Germinal center (tissue), 1 donor: ENCODE results near the gene DMRT2.
A peak's percentile ranks its signal among the peaks of the same experiment; 100 is the strongest.

Source experiments
- DNase-seq: peaks from one replicate; pipeline ENCODE4 v3.0.0; 2012; ENCODE audit warnings: mixed read lengths, low spot score

The DMRT2 gene

GRCh38 chr9:1050125-1050895, at the start of gene DMRT2:
Gene DMRT2, plus strand, starts transcription at chr9:1050357. Its CDS starts 1,257 bp downstream, at chr9:1051614.
- peak; percentile 87 for DNase-seq

DNA sequence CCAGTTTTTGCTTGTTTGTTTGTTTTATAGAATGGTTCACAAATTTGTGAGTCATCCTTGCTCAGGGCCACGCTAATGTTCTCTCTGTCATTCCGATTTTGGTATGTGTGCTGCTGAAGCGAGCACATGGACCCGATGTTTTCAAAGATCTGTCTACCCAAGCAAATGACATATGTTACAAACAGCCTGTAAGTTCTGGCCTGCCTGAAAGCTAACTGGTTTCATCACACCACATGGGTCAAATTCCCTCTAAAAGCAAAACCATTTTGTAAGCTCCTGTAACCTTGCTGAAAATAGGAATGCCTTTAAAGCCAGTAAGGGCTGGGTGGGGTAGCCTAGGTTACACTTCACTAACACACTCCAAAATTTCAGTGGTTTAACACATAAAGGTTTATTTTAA, 48.3 kb upstream of the DMRT2 start:
- DNase-seq, result no peak

DNA sequence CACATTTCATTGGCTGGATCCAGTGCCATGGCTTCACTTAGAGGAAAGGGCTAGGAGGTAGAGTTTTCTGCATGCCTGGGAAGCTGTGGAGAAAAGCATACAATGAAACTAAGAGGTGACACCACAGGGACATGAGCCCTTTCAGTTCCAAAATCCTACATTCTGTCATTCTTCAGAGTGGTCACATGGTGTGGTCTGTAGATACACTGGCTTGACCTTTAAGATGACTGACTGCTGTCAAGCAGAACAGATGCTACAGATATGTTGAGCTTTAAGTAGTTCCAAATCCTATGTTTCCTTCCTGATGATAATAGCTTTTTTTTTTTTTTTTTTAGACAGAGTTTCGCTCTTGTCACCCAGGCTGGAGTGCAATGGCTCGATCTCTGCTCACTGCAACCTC, 47.5 kb upstream of the DMRT2 start:
- DNase-seq, result no peak

DNA sequence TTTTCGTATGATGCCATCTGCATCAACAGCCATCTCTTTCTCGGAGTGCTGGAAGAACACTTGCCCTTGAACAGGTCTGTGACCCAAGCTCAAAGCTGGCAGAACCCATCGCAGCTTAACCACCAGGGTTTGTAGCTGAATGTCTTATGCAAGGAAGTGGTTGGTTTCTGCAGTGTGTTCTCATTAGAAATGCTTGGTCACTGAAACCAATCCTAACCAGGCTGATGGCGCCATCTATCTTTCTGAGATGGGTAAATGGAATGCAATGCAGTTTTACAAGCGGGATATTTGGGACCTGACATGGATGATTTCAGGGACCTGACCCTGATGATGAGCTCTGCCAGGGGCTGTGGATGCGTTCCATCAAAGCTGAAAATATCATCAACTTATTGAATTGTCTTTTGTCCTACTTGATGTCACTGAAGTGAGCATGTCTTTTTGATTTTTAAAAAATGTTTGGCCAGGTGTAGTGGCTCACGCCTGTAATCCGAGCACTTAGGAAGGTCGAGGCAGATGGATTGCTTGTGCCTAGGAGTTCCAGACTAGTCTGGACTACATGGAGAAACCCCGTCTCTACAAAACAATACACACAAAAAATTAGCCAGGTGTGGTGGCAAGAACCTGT, 45.0 kb upstream of the DMRT2 start:
- peak; percentile 32 for DNase-seq

DNA sequence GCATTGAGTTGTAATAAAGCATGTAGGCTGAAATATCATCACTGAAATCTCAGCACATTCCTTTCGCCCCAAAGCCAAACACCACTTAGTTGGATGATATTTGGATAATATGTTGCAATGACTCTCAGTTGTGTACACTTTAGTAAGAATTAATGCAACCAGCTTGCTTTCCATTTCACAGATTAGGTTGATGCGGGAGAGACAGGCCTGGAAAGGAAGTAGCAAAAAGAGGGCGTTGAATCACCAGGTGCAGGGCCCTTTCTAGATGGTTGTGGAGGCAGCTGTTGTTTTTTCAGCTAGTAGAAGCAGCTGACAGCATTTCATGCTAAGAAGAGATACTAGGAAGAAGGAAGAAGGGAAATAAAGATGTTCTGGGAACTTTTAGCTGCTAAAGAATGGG, 42.8 kb upstream of the DMRT2 start:
- DNase-seq, result no peak

GRCh38 chr9:1008216-1008615, 41.9 kb upstream of the DMRT2 start:
- DNase-seq, result no peak

GRCh38 chr9:1009101-1009707, 41.0 kb upstream of the DMRT2 start:
- DNase-seq, result peak; percentile 69

GRCh38 chr9:1013021-1013420, 37.1 kb upstream of the DMRT2 start:
- no peak for DNase-seq

DNA sequence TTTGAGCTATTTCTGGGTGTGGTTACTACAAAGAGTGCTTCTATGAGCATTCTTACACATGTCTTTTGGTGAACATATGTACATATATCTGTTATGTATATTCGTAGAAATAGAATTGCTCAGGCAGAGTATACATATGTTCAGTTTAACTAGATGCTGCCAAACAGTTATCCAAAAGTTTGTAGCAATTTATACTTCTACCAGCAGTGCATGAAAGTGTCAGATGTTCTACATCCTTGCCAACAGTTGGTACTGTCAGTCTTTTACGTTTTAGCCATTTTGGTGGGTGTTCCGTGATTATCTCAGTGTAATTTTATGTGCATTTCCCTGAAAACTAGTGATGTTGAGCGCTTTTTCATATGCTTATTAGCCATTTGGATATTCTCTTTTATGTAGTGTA, 35.9 kb upstream of the DMRT2 start:
- no peak for DNase-seq

- no peak for DNase-seq
Measured at GRCh38 chr9:1014640-1015039, 35.5 kb upstream of the DMRT2 start.

- DNase-seq, result no peak
Measured at GRCh38 chr9:1018121-1018520, 32.0 kb upstream of the DMRT2 start.

GRCh38 chr9:1024112-1024511, 26.0 kb upstream of the DMRT2 start:
- no peak for DNase-seq

- DNase-seq, result no peak
Measured at GRCh38 chr9:1025131-1025530, 25.0 kb upstream of the DMRT2 start.

DNA sequence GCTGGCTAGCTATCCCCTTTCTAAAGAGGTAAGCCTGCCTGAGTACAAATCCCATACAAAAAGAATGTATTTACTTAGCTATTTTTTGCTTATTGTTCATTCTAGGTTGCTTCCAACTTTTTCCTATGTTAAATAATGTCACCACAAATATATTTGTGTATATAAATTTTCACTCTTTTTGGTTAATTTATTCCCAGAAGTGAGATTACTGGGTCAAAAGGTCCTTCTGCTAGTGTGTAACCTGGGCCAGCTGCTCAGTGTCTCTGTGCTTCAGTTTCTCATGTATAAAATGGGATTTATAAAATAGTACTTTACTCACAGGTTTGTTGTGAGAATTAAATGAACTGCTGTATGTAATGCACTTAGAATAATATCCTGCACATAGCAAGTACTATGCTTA, 23.9 kb upstream of the DMRT2 start:
- no peak for DNase-seq

GRCh38 chr9:1028501-1029190, 21.5 kb upstream of the DMRT2 start:
- DNase-seq, result no peak

GRCh38 chr9:1031951-1032601, 18.1 kb upstream of the DMRT2 start:
- no peak for DNase-seq

DNA sequence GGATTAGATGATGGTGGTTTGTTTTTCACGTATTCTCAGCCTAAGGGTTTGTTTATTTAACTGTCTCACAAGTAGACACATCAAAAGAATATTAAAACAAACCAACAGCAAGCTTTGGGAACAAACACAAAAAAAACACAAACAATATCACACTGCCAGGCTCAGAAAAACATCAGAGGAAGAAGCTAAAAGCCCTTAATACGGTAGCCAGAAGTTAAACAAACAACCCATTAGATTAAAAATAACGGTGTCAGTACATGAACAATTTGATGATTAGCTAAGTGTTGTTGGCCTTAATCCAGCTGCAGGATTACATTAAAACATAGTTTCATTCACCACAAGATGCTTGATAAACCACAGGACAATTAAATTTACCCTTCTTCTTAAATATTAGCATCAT, 15.9 kb upstream of the DMRT2 start:
- no peak for DNase-seq

DNA sequence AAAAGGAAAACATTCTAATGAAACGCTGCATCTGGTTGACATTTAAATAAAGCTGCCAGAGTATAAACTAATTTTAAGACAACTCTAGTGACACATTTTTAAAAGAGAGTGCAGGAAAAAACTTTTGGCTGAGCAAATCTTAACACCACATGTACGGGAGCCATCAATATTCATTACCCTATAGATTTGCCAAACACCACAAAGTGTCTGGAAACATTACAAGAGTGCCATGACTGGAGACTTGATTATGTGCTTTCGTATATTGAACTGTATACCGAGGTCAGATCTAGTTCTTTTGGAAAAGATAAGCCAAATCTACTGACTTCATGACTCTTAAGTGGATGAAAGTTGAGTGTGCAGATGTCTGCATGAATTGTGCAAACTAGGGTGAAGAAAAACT, 10.6 kb upstream of the DMRT2 start:
- no peak for DNase-seq

GRCh38 chr9:1042466-1042865, 7.7 kb upstream of the DMRT2 start:
- peak; percentile 65 for DNase-seq

DNA sequence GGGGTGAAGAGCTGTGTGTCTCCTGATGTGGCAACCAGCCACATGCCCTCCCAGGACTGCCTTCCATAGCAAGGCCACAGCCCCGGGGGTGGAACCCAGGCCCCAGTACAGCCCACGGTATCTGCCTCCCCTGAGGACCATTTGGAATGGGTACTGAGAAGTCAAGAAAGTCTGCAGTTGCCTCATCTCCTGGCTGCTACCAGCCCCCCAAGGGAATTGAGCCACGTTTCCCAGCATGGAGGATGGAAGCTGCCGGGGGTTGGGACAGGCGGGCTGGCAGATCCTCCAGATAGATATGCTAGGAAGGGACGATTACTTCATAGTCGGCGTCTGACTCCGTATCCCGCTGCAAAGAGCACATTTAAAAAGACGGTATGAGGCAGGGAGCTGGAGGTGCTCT, 5.5 kb upstream of the DMRT2 start:
- DNase-seq, result no peak

- DNase-seq, result no peak
Measured at GRCh38 chr9:1046639-1047572, 3.3 kb upstream of the DMRT2 start.
